Measurements from ENCODE around the gene CASKIN1.

CASKIN1 gene

DNA sequence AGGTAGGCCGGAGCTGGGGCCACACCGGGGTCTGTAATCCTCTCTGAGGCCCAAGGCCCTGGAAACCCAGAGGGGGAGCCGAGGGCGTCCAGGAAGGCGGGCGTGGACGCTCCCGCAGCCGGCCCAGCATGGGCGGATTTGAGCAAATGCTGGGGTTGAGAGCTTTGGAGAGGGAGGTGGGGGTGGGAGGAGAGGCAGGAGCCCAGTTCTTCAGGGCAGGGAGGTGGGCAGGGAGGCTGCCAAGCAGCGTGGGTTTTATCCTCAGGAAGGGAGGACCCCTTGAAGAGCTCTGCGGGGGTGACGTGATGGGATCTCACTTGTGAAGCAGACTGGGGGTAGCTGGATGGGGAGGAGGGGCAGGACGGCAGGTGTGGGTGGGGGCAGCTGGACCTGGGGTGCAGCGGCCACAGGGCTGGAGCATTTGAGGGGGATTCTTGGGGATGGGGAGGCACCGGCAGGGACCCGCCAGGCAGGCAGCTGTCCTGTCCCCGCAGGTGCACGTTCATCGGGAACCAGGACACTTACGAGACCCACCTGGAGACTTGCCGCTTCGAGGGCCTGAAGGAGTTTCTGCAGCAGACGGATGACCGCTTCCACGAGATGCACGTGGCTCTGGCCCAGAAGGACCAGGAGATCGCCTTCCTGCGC, 23.6 kb downstream of the CASKIN1 start:
- Histone ChIP-seq H3K27me3 (ENCODE audit: control insufficient read depth, insufficient read depth, low read length) (no peaks in the 10 kb centered on the region), H3K27ac (ENCODE audit: low read depth, low read length) (no peak overlapping the region), H3K36me3 (ENCODE audit: control insufficient read depth, insufficient read depth, low read length) (peaks cover 77% of the 10 kb centered on the region), H3K9me3 (ENCODE audit: control insufficient read depth, insufficient read depth, low read length) (no peaks in the 10 kb centered on the region), H3K4me3 (ENCODE audit: low read depth, low read length) (no peak overlapping the region), H3K4me1 (ENCODE audit: control insufficient read depth, insufficient read depth, low read length) (no peaks in the 10 kb centered on the region), H3K9ac (ENCODE audit: low read depth, low read length) (no peak overlapping the region)

DNA sequence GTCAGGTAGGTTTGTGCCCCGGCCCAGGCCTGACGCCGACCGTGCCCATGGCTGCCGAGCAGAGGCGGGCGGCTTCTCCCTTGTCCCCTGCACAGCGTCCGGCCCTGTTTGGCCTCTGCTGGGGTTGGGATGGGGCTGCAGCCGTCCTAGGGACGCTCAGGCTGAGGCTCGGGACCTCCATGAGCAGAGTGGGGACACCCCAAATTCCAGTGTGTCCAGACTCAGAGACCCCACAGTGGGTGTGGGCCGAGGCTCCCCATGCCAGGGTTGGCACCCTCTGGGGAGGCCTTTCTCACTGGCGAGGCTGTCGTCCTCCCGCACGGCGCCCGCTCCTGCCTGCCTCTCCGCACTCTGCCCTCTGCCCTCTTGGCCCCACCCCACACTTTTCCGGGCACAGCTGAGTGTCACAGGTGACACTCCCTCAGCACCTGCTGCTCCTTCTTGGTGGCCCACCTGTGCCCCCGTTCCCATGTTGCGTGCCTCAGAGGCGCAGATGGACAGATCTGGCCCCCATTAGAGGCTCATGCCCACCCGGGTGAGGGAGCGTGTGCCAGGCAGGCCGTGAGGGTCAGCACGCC, 24.7 kb downstream of the CASKIN1 start:
- H3K27ac ChIP-seq (ENCODE audit: low read depth, low read length) = no peak overlapping the region
- H3K9ac ChIP-seq (ENCODE audit: low read depth, low read length) = no peak overlapping the region
- no peaks in the 10 kb centered on the region for H3K9me3 ChIP-seq (ENCODE audit: control insufficient read depth, insufficient read depth, low read length)
- peaks cover 80% of the 10 kb centered on the region for H3K36me3 ChIP-seq (ENCODE audit: control insufficient read depth, insufficient read depth, low read length)
- H3K4me1 ChIP-seq (ENCODE audit: control insufficient read depth, insufficient read depth, low read length) = no peaks in the 10 kb centered on the region
- H3K27me3 ChIP-seq (ENCODE audit: control insufficient read depth, insufficient read depth, low read length) = no peaks in the 10 kb centered on the region
- H3K4me3 ChIP-seq (ENCODE audit: low read depth, low read length) = no peak overlapping the region

DNA sequence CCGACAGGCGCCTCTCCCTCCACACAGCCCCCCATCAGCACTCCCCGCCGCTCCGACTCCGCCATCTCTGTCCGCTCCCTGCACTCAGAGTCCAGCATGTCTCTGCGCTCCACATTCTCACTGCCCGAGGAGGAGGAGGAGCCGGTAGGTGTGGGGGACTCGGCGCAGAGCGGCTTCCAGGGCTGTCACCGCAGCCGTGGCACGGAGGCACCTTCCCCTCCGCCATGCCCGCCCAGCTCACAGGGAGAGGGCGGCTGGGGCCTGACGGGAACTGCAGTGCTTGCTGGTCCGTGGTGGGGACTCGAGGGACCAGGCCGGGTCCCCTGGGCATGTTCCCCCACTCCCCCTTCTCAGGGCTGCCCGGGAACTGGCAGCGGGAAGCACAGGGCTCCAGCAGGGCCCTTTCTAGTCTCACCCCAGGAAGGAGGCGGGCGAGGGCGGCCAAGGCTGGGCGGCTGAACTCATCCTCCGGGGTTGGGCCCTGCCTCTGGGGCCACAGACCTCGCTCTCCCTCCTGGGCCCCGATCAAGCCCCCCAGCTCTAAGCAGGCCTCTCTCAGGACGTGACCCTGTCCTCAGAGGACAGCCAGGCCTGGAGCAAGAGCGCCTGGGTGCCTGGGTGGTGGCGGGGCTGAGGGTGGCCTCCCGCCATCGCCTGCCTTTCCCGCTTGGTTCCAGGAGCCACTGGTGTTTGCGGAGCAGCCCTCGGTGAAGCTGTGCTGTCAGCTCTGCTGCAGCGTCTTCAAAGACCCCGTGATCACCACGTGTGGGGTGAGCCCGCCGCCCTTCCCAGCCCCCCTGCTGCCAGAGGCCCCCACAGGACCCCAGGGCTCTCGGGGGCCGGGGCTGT, 25.6 kb downstream of the CASKIN1 start:
- Histone ChIP-seq H3K4me1 (ENCODE audit: control insufficient read depth, insufficient read depth, low read length) (no peaks in the 10 kb centered on the region), H3K36me3 (ENCODE audit: control insufficient read depth, insufficient read depth, low read length) (peaks cover 81% of the 10 kb centered on the region), H3K27ac (ENCODE audit: low read depth, low read length) (no peak overlapping the region), H3K9me3 (ENCODE audit: control insufficient read depth, insufficient read depth, low read length) (no peaks in the 10 kb centered on the region), H3K27me3 (ENCODE audit: control insufficient read depth, insufficient read depth, low read length) (no peaks in the 10 kb centered on the region), H3K9ac (ENCODE audit: low read depth, low read length) (no peak overlapping the region), H3K4me3 (ENCODE audit: low read depth, low read length) (no peak overlapping the region)

DNA sequence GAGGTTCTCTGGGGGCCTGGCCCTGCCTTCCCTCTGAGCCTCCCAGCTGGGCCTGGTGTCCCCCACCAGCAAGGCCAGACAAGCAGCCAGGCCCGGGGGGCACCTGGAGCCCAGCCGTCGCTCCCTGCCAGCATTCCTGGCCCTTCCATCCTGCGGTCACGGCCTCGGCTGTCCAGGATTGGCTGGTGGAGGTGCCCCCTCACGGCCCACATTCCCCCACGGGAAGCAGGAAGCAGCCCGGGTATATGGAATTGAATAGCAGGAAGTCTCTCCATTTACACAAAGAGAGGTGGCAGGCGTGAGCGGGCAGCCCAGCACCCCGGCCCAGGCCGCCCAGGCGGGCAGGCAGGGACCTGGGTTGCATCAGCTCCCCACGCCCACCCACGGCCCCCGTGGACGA, 26.3 kb downstream of the CASKIN1 start:
- H3K4me3 ChIP-seq (ENCODE audit: low read depth, low read length) = no peak overlapping the region
- no peak overlapping the region for H3K27ac ChIP-seq (ENCODE audit: low read depth, low read length)
- no peaks in the 10 kb centered on the region for H3K4me1 ChIP-seq (ENCODE audit: control insufficient read depth, insufficient read depth, low read length)
- H3K27me3 ChIP-seq (ENCODE audit: control insufficient read depth, insufficient read depth, low read length) = no peaks in the 10 kb centered on the region
- H3K9me3 ChIP-seq (ENCODE audit: control insufficient read depth, insufficient read depth, low read length) = no peaks in the 10 kb centered on the region
- H3K9ac ChIP-seq (ENCODE audit: low read depth, low read length) = no peak overlapping the region
- H3K36me3 ChIP-seq (ENCODE audit: control insufficient read depth, insufficient read depth, low read length) = peaks cover 78% of the 10 kb centered on the region

DNA sequence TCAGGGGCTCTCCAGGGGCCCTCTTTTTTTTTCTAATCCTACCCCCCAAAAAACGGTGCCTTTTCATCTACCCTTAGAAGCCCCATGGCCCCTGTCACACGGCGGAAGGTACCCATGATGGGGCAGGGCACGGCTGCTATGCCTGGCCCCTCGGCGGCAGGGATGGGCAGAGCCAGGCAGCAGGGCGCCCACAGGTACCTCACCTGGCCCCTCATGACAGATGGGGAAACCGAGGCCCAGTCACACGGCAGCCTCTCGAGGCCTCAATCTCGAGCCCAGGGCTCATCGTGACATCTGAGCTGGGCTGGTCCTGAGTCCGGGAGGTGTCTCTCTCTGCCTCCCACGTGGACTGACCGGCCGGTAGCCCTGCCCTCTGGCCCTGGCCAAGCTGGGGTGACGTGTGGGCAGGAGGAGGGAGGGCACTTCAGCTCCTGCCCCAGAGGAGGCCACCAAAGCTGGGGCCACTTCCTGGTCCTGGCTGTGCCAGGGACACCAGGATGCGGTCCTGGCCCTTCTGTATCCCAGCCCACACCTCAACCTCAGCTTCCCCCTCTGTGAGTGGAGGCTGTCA, 29.3 kb downstream of the CASKIN1 start:
- H3K27me3 ChIP-seq (ENCODE audit: control insufficient read depth, insufficient read depth, low read length) = no peaks in the 10 kb centered on the region
- no peak overlapping the region for H3K4me3 ChIP-seq (ENCODE audit: low read depth, low read length)
- peaks cover 57% of the 10 kb centered on the region for H3K36me3 ChIP-seq (ENCODE audit: control insufficient read depth, insufficient read depth, low read length)
- no peak overlapping the region for H3K27ac ChIP-seq (ENCODE audit: low read depth, low read length)
- no peaks in the 10 kb centered on the region for H3K9me3 ChIP-seq (ENCODE audit: control insufficient read depth, insufficient read depth, low read length)
- H3K9ac ChIP-seq (ENCODE audit: low read depth, low read length) = no peak overlapping the region
- H3K4me1 ChIP-seq (ENCODE audit: control insufficient read depth, insufficient read depth, low read length) = no peaks in the 10 kb centered on the region

DNA sequence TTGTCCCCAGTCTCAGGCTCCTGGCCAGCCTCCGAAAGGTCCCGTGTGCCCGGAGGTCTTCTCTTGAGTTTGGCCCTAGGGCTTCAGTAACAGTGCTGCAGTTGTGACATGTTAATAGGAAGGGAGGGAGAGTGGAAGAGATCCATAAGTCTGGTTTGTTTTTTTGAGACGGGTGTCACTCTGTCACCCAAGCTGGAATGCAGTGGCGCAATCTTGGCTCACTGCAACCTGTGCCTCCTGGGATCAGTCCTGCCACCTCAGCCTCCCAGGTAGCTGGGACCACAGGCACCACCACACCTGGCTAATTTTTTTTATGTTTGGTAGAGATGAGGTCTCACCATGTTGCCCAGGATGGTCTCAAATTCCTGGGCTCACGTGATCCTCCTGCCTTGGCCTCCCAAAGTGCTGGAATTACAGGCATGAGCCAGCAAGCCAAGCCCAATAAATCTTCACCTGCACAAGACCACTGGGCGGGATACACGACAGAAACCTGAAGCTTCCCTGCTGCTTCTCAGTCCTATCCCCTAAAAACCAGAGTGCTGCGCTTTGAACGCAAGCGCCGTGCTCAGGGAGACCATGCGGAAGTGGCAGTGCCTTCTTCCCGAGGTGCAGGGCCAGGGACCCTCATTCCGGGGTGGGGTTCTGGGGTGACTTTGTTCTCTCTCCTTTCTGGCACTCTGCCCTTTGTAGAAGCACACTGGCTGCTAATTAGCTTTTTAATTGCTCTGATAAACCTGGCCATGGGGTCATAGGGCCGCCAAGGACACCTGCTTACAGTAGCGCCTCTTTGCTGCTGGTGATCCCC, 29.9 kb downstream of the CASKIN1 start:
- Histone ChIP-seq H3K36me3 (ENCODE audit: control insufficient read depth, insufficient read depth, low read length) (peaks cover 54% of the 10 kb centered on the region), H3K9me3 (ENCODE audit: control insufficient read depth, insufficient read depth, low read length) (no peaks in the 10 kb centered on the region), H3K4me1 (ENCODE audit: control insufficient read depth, insufficient read depth, low read length) (no peaks in the 10 kb centered on the region), H3K27ac (ENCODE audit: low read depth, low read length) (no peak overlapping the region), H3K27me3 (ENCODE audit: control insufficient read depth, insufficient read depth, low read length) (no peaks in the 10 kb centered on the region), H3K4me3 (ENCODE audit: low read depth, low read length) (no peak overlapping the region), H3K9ac (ENCODE audit: low read depth, low read length) (no peak overlapping the region)

DNA sequence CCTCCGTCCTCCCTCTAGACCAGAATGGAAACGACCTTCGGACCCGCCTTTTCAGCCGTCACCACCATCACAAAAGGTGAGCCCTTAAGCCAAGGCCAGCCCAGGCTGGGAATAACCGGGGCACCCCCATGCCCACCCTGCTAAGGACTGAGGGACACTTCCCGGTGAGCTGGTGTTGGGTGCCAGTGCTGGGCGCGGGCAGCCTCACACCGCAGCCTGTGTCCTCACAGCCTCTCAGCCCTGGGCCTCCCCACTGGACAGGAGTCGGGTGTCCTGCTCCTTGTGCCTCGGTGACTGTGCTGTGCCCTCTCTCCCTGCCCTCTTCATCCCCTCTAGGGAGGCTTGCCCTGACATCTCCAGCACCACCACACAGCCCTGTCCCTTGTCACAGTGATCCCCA, 30.5 kb downstream of the CASKIN1 start:
- no peak overlapping the region for H3K9ac ChIP-seq (ENCODE audit: low read depth, low read length)
- H3K27me3 ChIP-seq (ENCODE audit: control insufficient read depth, insufficient read depth, low read length) = no peaks in the 10 kb centered on the region
- H3K27ac ChIP-seq (ENCODE audit: low read depth, low read length) = no peak overlapping the region
- H3K36me3 ChIP-seq (ENCODE audit: control insufficient read depth, insufficient read depth, low read length) = peaks cover 53% of the 10 kb centered on the region
- no peak overlapping the region for H3K4me3 ChIP-seq (ENCODE audit: low read depth, low read length)
- H3K9me3 ChIP-seq (ENCODE audit: control insufficient read depth, insufficient read depth, low read length) = no peaks in the 10 kb centered on the region
- H3K4me1 ChIP-seq (ENCODE audit: control insufficient read depth, insufficient read depth, low read length) = no peaks in the 10 kb centered on the region

DNA sequence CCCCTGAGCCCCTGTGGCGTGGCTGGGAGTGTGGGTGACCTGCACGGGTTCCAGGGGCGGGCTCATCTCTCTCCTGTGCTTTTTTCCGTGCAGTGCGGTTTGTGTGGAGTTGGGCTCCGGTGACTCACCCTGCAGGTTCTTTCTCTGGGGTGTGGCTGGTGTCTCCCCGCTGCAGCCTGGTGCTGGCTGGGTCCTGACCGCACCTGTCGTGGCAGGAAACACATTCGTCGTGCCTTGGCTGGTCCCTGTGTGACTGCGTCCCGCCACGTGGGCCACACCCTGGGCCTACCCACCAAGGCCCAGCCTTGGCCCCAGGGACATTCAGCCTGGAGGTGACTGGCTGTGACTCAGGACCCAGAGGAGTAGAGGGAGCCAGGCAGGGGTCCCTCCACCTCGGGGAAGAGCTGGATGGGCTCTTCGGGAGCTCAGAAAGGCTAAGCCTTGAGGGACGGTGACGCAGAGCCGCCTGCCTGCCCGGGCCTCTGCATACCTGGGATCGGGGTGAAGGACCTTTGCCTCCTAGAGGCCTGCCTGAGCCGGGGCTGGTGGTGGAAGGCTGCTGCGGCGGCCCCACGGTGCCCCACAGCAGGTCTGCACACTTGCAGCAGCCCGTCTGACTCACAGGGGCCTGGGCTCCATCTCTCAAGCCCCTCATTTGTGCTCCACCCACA, 33.1 kb downstream of the CASKIN1 start:
- Histone ChIP-seq H3K27me3 (ENCODE audit: control insufficient read depth, insufficient read depth, low read length) (no peaks in the 10 kb centered on the region), H3K4me1 (ENCODE audit: control insufficient read depth, insufficient read depth, low read length) (peaks cover 4% of the 10 kb centered on the region; the same call in 1 of the 2 replicates), H3K27ac (ENCODE audit: low read depth, low read length) (no peak overlapping the region), H3K36me3 (ENCODE audit: control insufficient read depth, insufficient read depth, low read length) (peaks cover 40% of the 10 kb centered on the region), H3K4me3 (ENCODE audit: low read depth, low read length) (no peak overlapping the region), H3K9me3 (ENCODE audit: control insufficient read depth, insufficient read depth, low read length) (no peaks in the 10 kb centered on the region), H3K9ac (ENCODE audit: low read depth, low read length) (no peak overlapping the region)

DNA sequence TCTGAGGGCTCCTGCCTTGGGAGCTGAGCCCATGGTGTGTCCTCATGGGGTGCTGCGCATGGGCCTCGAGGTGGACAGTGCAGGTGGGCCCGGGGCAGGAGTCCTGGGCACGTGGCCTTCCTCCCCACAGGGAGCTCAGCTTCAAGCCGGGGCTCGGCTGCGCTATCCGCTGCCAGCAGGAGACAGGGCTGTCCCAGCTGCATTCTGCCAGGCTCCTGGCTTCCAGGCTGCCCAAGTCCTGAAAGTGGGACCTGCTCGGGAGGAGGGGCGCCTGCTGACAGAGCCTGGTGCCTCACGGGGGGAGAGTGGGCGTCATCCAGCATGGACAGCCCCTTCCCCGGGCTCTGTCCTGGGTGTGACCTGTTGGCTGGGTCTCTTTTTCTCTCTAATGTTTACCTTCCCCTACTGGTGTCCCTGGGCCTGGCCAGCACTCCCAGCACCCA, 33.7 kb downstream of the CASKIN1 start:
- Histone ChIP-seq H3K27me3 (ENCODE audit: control insufficient read depth, insufficient read depth, low read length) (no peaks in the 10 kb centered on the region), H3K36me3 (ENCODE audit: control insufficient read depth, insufficient read depth, low read length) (peaks cover 37% of the 10 kb centered on the region), H3K9ac (ENCODE audit: low read depth, low read length) (no peak overlapping the region), H3K4me1 (ENCODE audit: control insufficient read depth, insufficient read depth, low read length) (peaks cover 4% of the 10 kb centered on the region; the same call in 1 of the 2 replicates), H3K4me3 (ENCODE audit: low read depth, low read length) (no peak overlapping the region), H3K27ac (ENCODE audit: low read depth, low read length) (no peak overlapping the region), H3K9me3 (ENCODE audit: control insufficient read depth, insufficient read depth, low read length) (no peaks in the 10 kb centered on the region)

DNA sequence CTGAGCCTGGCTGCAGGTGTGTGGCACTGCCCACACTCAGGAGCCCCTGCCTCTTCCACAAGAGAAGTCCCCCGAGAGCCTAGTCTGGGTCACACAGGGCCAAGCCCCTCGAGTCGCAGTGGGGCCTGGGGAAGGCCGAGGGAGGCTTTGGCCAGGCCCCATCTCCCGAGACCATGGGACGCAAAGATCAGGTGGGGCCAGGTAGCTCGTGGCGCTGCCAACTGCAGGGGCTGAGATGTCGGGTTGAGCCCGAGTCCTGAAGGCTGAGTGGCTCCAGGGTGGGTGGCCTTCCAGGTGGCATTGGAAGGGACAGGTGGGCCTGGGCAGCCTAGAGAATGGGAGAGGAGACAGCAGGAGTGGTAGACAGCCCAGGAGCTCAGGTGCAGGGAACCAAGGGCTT, 34.5 kb downstream of the CASKIN1 start:
- no peak overlapping the region for H3K9ac ChIP-seq (ENCODE audit: low read depth, low read length)
- no peaks in the 10 kb centered on the region for H3K27me3 ChIP-seq (ENCODE audit: control insufficient read depth, insufficient read depth, low read length)
- no peak overlapping the region for H3K27ac ChIP-seq (ENCODE audit: low read depth, low read length)
- H3K4me3 ChIP-seq (ENCODE audit: low read depth, low read length) = no peak overlapping the region
- H3K9me3 ChIP-seq (ENCODE audit: control insufficient read depth, insufficient read depth, low read length) = no peaks in the 10 kb centered on the region
- peaks cover 31% of the 10 kb centered on the region for H3K36me3 ChIP-seq (ENCODE audit: control insufficient read depth, insufficient read depth, low read length)
- H3K4me1 ChIP-seq (ENCODE audit: control insufficient read depth, insufficient read depth, low read length) = peaks cover 12% of the 10 kb centered on the region; the same call in 1 of the 2 replicates

Measured in HUES48 (cell line).